ENCODE results near the gene CEP170.
"Not testable (repeated sequence)": the region's sequence is repeated elsewhere in the genome, so short reads cannot be mapped to it uniquely, and the experiment has no call there.

CEP170 gene

GRCh38 chr1:243233908-243234307 is 21.2 kb downstream of the CEP170 start:
- DNase-seq = no peak

- DNase-seq = peak; percentile 21 to 22
These were observed 24.2 kb downstream of the CEP170 start for GRCh38 chr1:243230914-243231313.

- DNase-seq = no peak
These were observed 25.6 kb downstream of the CEP170 start for GRCh38 chr1:243229526-243229925.

GRCh38 chr1:243227622-243228021 is 27.5 kb downstream of the CEP170 start:
- no peak for DNase-seq

- DNase-seq = no peak
These were observed 37.0 kb downstream of the CEP170 start for GRCh38 chr1:243218059-243218458.

- DNase-seq = no peak
These were observed 37.7 kb downstream of the CEP170 start for GRCh38 chr1:243217349-243217748.

- no peak for DNase-seq
These were observed 38.3 kb downstream of the CEP170 start for GRCh38 chr1:243216741-243217140.

- DNase-seq = not testable (repeated sequence)
These were observed 39.7 kb downstream of the CEP170 start for GRCh38 chr1:243215276-243215875.

- DNase-seq = no peak
These were observed 41.9 kb downstream of the CEP170 start for GRCh38 chr1:243213045-243213787.

- DNase-seq = not testable (repeated sequence)
These were observed 43.1 kb downstream of the CEP170 start for GRCh38 chr1:243211984-243212383.

- DNase-seq = not testable (repeated sequence)
These were observed 50.0 kb downstream of the CEP170 start for GRCh38 chr1:243205026-243205501.

GRCh38 chr1:243204336-243204735 is 50.7 kb downstream of the CEP170 start:
- not testable (repeated sequence) for DNase-seq

GRCh38 chr1:243203196-243203595 is 51.9 kb downstream of the CEP170 start:
- DNase-seq = not testable (repeated sequence)

- not testable (repeated sequence) for DNase-seq
These were observed 53.8 kb downstream of the CEP170 start for GRCh38 chr1:243201316-243201715.

- not testable (repeated sequence) for DNase-seq
These were observed 57.6 kb downstream of the CEP170 start for GRCh38 chr1:243197524-243197923.

- DNase-seq = not testable (repeated sequence)
These were observed 61.8 kb downstream of the CEP170 start for GRCh38 chr1:243193330-243193729.

GRCh38 chr1:243186201-243186995 is 68.7 kb downstream of the CEP170 start:
- DNase-seq = not testable (repeated sequence)

- not testable (repeated sequence) for DNase-seq
These were observed 70.3 kb downstream of the CEP170 start for GRCh38 chr1:243184787-243185186.

- DNase-seq = not testable (repeated sequence)
These were observed 71.4 kb downstream of the CEP170 start for GRCh38 chr1:243183661-243184060.

GRCh38 chr1:243183176-243183575 is 71.9 kb downstream of the CEP170 start:
- not testable (repeated sequence) for DNase-seq

- DNase-seq = no peak
These were observed 75.4 kb downstream of the CEP170 start for GRCh38 chr1:243179720-243180119.

- not testable (repeated sequence) for DNase-seq
These were observed 77.3 kb downstream of the CEP170 start for GRCh38 chr1:243177792-243178191.

GRCh38 chr1:243173758-243174369 is 81.2 kb downstream of the CEP170 start:
- DNase-seq = not testable (repeated sequence)

All from AML-193 (cell line).